Right ventricle myocardium superior (tissue), 1 donor: ENCODE data around the gene LIN28B. TPM values are rescaled to one million over a fixed set of nuclear protein-coding genes. Genes with fewer than 3 reads are reported as not detected.
"Not testable (repeated sequence)": the region's sequence is repeated elsewhere in the genome, so short reads cannot be mapped to it uniquely, and the experiment has no call there.

Experiments used
- ATAC-seq: fragments of 200-7000 bp; cut with Tn5 transposase; one replicate; pipeline ENCODE4 v1.9.1; 2020; ENCODE audit warnings: mild to moderate bottlenecking; ENCODE audit not compliant: poor library complexity
- DNase-seq: peaks from one replicate; pipeline ENCODE4 v3.0.0-alpha.2; 2020
- intact Hi-C: fragments of 100-400 bp; cut with DNase I; formaldehyde crosslinking; loops from one replicate; pipeline ENCODE4 v1.11.2; 2022
- total RNA-seq: library from RNA; stranded (reverse); fragmentation: NEBNext Ultra II Directional; extraction: Animal tissue kit (Norgen Biotek cat#: 25700); gene quantifications from one replicate; pipeline ENCODE4 v1.2.1, GENCODE V29; 2021
- donor health status: DM: no; HTN: yes; CAD: no; lungs with severe emphysema.

Gene LIN28B
- total RNA-seq, 1 donor from 2014 or later: not detected

DNA sequence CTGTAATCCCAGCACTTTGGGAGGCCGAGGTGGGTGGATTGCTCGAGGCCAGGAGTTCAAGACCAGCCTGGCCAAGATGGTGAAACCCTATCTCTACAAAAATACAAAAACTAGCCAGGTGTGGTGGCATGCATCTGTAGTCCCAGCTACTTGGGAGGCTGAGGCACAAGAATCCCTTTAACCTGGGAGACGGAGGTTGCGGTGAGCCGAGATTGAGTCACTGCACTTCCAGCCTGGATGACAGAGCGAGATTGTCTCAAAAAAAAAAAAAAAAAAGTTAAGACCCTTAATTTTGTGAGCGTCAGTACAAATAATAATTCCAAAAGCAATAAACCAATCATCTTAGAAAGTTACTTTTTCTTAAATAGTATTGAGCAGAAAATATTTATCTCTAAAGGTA, 36.7 kb downstream of the LIN28B start:
- intact Hi-C loops: not testable (repeated sequence)

DNA sequence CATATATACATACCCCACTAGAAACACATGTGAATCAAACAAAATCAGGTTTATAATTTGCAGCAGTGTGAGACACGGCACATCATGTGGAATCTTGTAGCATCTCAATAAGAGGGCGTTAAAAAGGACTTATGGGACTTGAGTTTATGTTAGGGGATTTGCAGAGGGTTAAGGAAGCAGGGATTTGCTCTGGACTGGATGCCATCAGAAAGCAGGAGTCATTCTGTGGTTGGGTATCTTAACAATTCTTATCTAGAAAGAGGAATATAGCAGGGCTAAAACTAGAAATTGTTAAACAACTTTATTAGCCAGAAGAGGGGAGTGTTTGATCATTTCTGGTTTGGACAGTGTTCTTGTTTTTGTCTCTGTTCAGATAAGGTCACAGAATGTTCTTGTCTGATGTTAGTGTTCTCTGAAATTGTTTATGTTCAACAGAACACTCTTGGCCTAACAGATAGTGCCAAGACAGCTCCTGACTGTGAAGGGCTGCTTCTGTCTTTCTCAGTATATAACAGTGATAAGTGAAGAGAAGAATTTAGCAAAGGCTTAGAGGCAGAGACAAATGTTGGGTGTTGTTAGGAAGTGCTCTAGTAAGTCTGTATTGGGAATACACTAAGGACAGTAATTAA, 39.2 kb downstream of the LIN28B start:
- intact Hi-C loops: no loop called here
- ATAC-seq: peak; percentile 60
- DNase-seq: no peak

More for the DNA sequence above, 36.7 kb downstream of the LIN28B start:
- DNase-seq, ATAC-seq: not testable (repeated sequence)

DNA sequence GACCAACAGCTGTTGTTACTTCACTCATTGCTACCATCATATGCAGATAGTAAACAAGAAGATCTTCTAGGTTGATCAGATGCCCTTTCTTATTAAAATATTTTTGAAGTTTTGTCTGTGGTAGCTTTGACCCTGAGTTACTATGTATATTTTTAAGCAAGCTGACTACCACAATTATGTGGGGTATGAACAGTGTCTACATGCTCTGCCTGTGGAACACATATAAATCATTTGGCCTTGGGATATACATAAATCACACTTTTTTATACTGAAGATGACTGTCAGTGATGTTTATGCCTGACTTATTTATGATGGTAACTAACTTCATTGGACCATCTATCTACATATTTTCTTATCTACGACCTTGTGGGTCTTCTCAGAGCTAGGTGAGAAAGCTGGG, 44.2 kb downstream of the LIN28B start:
- intact Hi-C loops: no loop called here
- ATAC-seq: no peak
- DNase-seq: no peak

DNA sequence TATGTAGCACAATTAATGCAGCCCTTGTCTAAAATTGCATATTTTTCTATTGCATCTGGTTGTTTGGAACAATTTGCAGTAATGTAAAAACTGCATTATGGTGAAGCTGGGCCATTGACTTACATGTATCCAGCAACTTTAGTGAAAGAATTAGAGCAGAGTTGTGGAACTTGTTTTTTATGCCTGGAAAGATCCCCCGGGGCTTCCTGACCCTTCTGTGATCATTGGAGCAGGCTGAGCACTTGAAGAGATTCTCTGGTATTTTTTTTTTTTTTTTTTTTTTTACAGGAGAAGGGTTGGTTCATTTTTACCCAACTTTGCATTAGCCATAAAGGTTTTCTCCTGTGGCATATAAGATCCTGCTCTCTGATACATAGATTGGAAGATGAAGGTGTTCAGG, 45.0 kb downstream of the LIN28B start:
- DNase-seq (no peak), ATAC-seq (no peak)
- intact Hi-C loops: no loop called here

DNA sequence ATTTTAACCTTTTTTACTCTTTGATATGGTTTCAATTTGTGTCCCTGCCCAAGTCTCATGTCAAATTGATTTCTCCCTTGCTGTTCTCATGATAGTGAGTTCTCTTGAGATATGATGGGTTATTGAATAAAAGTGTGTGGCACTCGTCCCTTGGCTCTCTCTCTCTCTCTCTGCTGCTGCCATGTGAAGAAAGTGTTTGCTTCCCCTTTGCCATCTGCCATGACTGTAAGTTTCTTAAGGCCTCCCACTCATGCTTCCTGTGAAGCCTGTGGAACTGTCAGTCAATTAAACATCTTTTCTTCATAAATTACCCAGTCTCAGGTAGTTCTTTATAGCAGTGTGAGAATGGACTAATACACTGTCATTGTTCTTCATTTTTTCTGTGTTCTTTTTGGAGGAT, 48.5 kb downstream of the LIN28B start:
- intact Hi-C loops: no loop called here
- ATAC-seq: no peak
- no peak for DNase-seq

DNA sequence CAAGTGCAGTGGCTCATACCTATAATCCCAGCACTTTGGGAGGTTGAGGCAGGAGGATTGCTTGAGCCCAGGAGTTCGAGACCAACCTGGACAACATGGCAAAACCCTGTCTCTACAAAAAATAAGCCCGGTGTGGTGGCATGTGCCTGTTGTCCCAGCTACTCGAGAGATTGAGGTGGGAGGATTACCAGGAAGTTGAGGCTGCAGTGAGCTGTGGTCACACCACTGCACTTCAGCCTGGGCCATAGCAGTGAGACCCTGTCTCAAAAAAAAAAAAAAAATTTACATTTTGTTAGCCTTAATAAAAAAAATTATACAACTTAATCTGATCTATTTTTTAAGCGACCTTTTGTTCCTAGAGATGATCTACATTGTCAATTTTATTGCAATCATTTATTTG, 56.6 kb downstream of the LIN28B start:
- ATAC-seq, intact Hi-C loops, DNase-seq: not testable (repeated sequence)

DNA sequence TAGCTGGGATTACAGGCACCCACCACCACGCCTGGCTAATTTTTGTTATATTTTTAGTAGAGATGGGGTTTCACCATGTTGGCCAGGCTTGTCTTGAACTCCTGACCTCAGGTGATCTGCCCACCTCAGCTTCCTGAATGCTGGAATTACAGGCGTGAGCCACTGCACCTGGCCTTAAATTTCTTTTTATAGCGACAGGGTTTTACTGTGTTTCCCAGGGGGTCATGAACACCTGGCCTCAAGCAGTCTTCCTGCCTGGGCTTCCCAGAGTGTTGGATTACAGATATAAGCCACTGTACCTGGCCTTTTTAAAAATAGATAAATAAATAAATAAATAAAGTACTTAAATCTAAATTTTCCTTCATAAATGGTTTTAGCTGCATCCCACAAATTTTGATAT, 57.5 kb downstream of the LIN28B start:
- no peak for ATAC-seq
- DNase-seq: no peak
- intact Hi-C loops: no loop called here

DNA sequence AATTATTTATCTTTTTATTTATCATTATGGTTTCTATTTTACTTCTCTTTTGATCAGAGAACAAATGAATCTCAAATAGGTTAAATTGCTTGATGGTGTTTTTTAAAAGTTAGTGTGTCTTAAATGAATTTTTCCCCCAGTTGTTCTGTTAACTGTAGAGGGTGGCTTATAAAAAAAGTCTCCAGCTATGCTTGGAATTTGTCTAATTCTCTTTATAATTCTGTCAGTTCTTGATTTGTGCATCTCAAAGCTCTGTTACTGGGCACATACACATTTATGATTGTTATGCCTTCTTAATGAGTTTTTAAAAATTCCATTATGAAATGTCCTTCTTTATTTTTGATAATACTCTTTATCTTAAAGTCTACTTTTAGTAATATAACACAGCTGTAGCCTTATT, 58.0 kb downstream of the LIN28B start:
- ATAC-seq (no peak), DNase-seq (no peak)
- intact Hi-C loops: no loop called here

DNA sequence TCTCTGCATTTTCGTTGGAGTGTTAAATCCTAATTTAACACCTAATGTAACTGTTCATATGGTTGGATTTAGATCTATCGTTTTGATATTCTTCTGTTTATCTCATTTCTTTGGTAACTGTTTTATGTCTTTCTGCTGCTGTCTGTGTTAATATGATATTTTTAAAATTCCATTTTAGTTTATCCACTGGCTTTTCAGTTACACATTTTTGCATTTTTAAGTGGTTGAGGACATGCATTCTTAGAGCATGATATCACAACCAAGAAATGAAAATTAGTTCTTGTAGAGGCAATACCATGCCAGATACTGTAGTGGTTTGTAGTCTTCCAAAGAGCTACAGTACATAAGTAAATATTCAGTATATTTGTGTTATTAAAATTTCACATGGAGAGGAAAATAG, 58.6 kb downstream of the LIN28B start:
- intact Hi-C loops: no loop called here

DNA sequence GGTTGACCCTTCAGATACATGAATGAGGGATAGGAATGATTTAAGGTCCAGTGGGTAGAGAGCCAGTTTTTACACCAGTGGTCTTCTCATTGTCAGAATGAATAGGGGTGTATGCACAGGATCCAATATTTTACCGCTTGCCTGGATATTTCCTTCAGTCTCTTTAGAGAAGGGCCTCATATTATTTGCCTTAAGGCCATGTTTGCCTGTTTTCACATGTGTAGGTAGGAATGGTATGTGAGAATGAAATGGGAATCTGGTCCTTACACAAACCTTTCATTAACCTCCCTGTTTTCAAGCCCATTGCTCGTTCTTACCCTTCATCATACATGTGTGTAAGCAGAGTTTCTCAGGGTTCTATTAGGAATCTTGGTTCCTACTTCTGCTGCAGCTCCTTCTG, 62.4 kb downstream of the LIN28B start:
- intact Hi-C loops: no loop called here
- DNase-seq (no peak), ATAC-seq (no peak)

More for the DNA sequence above, 58.6 kb downstream of the LIN28B start:
- ATAC-seq (no peak), DNase-seq (no peak)

DNA sequence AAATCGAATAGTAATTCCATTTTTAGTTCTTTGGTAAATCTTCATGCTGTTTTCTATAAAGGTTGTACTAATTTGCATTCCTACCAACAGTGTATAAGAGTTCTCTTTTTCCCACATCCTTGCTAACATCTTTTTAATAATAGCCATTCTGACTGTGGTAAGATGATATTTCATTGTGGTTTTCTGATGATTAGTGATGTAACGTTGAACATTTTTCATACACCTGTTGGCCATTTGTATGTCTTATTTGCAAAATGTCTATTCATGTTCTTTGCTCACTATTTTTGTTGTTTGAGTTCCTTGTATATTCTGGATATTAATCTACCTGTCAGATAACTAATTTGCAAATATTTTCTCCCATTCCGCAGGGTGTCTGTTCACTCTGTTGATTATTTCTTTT, 64.5 kb downstream of the LIN28B start:
- intact Hi-C loops: no loop called here
- no peak for ATAC-seq
- no peak for DNase-seq

DNA sequence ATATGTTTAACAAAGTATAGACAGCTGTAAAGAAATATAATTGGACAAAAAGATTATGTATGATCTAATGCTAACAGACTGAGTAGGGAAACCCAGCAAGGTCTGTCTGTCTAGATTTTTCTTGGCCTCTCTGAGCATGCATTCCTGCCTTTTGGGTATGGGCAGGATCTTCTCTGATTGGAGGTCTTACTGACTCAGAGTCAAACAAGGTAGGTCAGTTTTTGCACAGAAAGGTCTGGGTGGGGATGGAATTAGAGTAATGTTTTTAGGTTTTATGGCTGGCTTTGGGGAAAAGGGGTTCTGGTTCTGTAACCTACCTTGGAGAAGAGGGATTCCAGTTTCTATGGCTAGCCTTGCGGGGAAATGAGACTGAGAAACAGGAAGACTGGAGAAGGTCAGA, 65.5 kb downstream of the LIN28B start:
- no peak for DNase-seq
- intact Hi-C loops: no loop called here
- no peak for ATAC-seq

DNA sequence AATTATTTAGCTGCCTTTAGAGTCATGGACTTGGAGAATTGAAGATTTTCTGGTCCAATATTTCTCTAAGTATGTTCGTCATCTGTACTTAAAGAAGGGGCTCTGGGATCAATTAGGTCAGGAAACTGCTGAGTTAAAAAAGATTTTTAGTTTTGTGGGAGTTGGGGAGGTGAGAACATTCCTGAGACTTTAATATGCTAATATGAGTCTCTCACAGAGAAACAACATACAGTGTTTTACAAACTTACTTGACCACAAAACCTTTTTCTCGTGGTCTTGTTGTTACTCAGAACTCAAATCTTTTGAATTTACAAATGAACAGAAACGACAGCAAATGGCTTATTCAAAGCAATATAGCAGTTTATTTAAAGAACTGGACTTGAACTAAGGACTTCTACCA, 67.9 kb downstream of the LIN28B start:
- intact Hi-C loops: no loop called here
- no peak for ATAC-seq
- DNase-seq: no peak

DNA sequence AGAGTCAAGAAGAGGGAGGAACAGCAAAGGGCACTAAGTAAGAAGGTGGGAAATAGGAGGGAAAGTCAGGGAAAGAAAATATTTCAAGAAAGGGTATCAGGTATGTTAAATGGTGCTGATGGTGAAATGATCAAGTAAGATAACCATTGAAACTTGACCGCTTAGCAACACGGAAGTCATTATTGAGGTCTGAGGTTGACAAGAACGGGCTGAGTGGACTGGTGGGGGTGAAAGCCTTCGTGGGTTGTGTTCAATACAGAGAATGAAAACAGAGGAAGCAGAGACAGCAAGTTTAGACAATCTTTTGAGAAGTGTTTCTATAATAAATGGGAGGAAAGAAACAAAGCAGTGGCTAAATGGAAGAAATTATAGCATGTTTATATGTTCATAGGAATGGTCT, 72.0 kb downstream of the LIN28B start:
- DNase-seq (no peak), ATAC-seq (no peak)
- intact Hi-C loops: no loop called here

DNA sequence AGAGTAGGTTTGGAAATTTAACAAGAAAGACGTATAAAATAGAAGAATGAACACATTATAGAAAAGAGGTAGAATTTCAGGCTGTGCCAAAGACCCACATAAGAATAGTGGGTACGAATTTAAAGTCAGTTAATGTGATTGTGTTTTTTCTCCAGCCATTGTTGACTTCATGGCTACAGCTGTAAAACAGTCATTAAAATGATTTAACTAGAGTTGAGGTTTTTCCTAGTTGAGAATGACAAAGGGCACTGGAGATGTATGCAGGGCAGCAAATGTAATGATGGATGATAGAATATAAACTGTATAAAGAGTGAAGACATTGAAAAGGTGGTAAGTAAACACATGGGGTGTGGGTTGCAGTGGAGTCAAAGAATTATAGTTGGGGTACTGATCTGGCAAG, 72.7 kb downstream of the LIN28B start:
- ATAC-seq (no peak), DNase-seq (no peak)
- intact Hi-C loops: no loop called here

DNA sequence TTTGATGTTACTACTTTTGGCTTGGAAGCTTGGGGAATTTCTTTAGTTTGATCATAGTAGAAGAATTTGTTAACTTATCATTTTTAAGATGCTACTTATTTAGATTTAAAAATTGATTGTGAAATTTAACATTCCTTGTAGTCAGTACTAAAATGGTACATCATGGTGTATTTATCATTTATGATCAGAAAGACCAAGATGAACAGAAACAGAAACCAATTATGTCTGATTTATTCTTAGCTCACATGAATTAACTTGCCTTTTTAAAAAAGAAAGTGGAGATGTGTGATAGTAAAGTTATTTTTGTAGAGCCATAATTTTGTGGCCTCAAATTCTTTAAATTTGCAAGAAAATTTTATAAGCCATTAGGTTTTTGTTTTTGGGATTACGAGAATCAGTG, 77.6 kb downstream of the LIN28B start:
- ATAC-seq (no peak), DNase-seq (no peak)
- intact Hi-C loops: no loop called here

DNA sequence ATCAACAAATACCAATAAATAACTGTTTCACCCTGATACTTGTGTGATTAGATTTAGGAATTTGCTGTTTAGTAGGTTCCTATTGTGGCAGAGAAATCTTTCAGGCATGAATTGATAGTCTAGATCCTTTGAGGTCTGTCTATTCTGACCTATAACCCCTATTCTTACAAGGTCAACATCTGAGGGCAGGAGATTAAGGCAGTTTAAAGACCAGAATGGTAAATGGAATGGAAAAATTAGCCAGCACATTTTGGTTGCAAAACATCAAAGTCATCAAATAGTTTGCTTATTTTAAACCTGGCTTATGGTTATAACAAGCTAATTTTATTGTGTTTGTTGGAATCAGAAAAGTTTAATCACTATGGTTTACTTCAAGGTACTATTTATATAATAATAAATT, 78.4 kb downstream of the LIN28B start:
- intact Hi-C loops: no loop called here
- DNase-seq (no peak), ATAC-seq (no peak)

DNA sequence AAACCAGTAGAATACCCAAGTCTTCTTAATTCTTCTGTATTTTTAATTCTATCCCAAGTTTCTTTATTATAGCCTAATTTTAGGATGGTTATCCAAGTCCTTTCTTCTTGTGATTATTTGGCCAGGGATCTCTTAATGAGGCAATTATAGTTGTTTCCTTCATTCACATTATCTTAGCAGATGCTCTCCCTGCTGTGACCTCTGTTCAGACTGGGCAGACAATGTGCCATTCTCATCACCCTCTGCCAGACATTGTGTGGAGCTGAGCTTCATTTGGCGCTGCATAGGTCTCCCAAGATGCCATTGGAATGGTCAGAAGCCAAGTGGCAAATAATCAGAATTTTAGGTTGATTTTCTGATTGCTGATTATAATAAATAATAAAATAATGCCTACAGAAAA, 79.4 kb downstream of the LIN28B start:
- ATAC-seq (no peak), DNase-seq (no peak)
- intact Hi-C loops: no loop called here

DNA sequence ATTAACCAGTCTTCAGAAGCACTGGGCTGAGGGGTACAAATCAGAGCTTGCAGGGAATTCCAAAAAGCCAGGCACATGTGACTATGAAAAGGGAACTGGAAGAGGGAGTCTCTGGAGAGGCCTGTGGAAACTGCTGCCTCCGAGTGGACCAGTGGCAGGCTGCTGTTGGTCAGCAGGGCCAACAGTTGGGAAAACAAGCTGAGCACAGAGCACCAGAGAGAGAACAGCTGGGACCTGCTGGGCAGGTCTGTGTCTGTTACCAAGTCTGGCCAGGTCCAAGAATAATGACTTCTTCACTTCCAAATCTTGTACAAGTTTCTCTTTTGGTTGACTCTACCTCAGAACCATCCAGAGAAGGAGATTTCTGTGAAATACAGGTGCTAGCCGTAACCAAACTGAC, 81.4 kb downstream of the LIN28B start:
- intact Hi-C loops: no loop called here

DNA sequence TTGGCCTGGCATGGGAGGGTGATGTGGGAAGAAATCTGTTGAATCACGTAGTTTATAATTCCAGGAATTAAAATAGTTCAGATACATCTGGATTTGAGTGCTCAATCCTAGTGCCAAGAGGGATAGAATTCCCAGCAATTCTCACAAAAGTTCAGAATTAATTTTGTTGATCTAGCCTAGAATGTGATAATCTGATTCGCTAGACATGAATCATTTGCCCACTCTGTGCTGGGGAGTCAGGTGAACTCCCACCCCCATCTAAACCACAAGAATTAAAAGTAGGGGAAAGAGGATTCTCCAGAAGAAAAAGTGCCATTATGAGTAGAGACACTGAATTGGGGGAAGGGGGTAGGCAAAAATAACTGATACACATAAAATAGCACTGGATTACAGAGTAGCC, 85.0 kb downstream of the LIN28B start:
- DNase-seq (no peak), ATAC-seq (no peak)
- intact Hi-C loops: no loop called here

More for the DNA sequence above, 81.4 kb downstream of the LIN28B start:
- ATAC-seq (no peak), DNase-seq (no peak)

DNA sequence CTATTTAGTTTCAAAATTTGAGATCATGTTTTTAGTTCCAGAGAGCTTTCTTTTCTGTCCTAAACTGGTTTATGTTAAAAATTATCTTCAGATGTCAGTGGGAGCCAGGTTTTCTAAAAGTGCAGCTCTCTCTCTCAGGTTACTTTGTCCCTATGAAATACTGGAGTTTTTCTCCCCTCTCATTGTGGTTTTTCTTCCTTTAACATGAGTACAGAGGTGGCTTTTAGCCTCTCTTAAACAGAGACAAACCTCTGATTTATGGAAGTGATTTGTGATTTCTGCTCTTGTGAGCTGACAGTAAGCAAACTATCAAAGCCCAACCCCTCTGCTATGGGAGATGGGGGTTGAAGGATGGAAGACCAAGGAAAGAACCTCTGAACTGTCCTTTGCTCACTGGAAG, 85.7 kb downstream of the LIN28B start:
- intact Hi-C loops: no loop called here
- ATAC-seq (no peak), DNase-seq (no peak)
